ENCODE results near the gene KCNJ12.

DNA sequence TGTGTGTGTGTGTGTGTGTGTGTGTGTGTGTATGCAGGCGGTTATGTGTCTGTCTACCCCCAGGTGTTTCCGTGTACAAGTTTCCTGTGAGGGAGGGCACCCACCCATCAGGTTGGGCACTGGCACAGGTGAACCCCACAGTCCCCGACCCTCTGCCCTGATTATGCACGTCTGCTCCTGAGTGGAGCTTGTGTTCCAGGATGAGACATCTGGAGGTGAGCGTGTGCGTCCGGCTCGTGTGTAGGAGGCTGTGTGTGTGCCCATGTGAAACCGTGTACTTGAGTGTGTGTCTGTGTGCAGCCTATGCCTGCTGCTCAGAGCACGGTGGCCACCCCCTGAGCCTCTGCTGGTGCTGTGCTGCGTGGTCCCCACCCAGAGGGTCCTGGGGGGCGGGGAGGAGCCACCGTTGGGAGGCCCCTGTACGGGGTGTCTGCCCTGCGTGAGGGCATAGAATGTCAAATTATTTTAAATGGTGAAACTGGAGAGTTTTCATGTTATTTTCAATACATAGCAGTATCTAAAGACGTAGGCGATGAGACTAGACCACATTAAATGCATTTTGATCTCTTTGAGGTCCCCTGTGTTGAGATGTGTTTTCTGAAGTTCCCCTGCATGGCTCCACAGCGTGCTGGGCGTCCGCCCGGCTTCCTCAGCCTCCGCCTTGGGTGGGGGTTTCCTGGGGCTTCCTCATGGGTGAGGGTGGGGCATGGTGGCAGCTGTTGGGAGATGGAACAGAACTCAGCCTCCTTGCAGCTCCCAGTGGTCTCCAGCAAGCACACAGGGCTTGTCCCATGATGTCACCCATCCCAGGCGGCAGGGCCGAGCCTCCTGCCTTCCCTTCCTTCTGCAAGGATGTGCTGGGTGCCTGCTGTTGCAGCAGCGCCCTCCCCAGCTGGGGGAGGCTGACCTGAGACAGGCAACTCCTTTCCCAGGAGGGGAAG is 43.4 kb downstream of the KCNJ12 start:
- TF ChIP-seq ZBTB20 (tag by site-specific recombination; IDR thresholded peaks at IDR 0.05) = no peak
- TF ChIP-seq, protein P1, sequence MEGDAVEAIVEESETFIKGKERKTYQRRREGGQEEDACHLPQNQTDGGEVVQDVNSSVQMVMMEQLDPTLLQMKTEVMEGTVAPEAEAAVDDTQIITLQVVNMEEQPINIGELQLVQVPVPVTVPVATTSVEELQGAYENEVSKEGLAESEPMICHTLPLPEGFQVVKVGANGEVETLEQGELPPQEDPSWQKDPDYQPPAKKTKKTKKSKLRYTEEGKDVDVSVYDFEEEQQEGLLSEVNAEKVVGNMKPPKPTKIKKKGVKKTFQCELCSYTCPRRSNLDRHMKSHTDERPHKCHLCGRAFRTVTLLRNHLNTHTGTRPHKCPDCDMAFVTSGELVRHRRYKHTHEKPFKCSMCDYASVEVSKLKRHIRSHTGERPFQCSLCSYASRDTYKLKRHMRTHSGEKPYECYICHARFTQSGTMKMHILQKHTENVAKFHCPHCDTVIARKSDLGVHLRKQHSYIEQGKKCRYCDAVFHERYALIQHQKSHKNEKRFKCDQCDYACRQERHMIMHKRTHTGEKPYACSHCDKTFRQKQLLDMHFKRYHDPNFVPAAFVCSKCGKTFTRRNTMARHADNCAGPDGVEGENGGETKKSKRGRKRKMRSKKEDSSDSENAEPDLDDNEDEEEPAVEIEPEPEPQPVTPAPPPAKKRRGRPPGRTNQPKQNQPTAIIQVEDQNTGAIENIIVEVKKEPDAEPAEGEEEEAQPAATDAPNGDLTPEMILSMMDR (tag by site-specific recombination; IDR thresholded peaks at IDR 0.05) = no peak
- no peak for TF ChIP-seq KLF7 (tag by site-specific recombination; IDR thresholded peaks at IDR 0.05; ENCODE audit: borderline replicate concordance)
- TF ChIP-seq ZNF214 (tag by site-specific recombination; IDR thresholded peaks at IDR 0.05; ENCODE audit: borderline replicate concordance) = no peak
- no peak for TF ChIP-seq MZF1 (tag by site-specific recombination; IDR thresholded peaks at IDR 0.05; ENCODE audit: borderline replicate concordance)
- no peak for TF ChIP-seq ZNF133 (tag by site-specific recombination; IDR thresholded peaks at IDR 0.05)
